GM23338 (cell line): Measurements from ENCODE around the gene OR9K2. TPM values are rescaled to one million over a fixed set of nuclear protein-coding genes. Genes with fewer than 3 reads are reported as not detected.

Experiments
- ATAC-seq: fragments of 200-7000 bp; cut with Tn5 transposase; 3 replicates; pipeline ENCODE4 v1.9.1; 2020
- DNase-seq: peaks from one replicate; pipeline ENCODE4 v3.0.0-alpha.2; 2015; ENCODE audit warnings: low spot score
- H2AFZ ChIP-seq: fragments of 200-600 bp; sonication (generic); 2 replicates; pipeline ENCODE4 v1.8.0; 2016; ENCODE audit warnings: antibody characterized with exemption, mild to moderate bottlenecking, moderate library complexity
- H3F3A ChIP-seq: fragments of 200-600 bp; sonication (generic); replicated peaks from 2 replicates; pipeline ENCODE4 v1.8.0; 2017; ENCODE audit warnings: antibody characterized with exemption, mixed run types, low read depth
- H3K27ac ChIP-seq: fragments of 200-600 bp; sonication (generic); 2 replicates; pipeline ENCODE4 v1.6.1; 2016; ENCODE audit warnings: low read depth
- H3K27me3 ChIP-seq: fragments of 200-600 bp; sonication (generic); 2 replicates; pipeline ENCODE4 v1.8.0; 2016; ENCODE audit warnings: mild to moderate bottlenecking, mixed run types, moderate library complexity; ENCODE audit not compliant: insufficient read depth
- H3K36me3 ChIP-seq: fragments of 200-600 bp; sonication (generic); 2 replicates; pipeline ENCODE4 v1.8.0; 2016; ENCODE audit warnings: mild to moderate bottlenecking; ENCODE audit not compliant: insufficient read depth
- H3K4me1 ChIP-seq: fragments of 200-600 bp; sonication (generic); 2 replicates; pipeline ENCODE4 v1.8.0; 2016; ENCODE audit warnings: mild to moderate bottlenecking, moderate library complexity; ENCODE audit not compliant: insufficient read depth
- H3K4me2 ChIP-seq: fragments of 200-600 bp; sonication (generic); 2 replicates; pipeline ENCODE4 v1.7.1; 2017; ENCODE audit warnings: mixed run types
- H3K4me3 ChIP-seq: fragments of 200-600 bp; sonication (generic); 2 replicates; pipeline ENCODE4 v1.6.1; 2016; ENCODE audit warnings: mixed run types
- H3K79me2 ChIP-seq: fragments of 200-600 bp; sonication (generic); replicated peaks from 2 replicates; pipeline ENCODE4 v1.8.0; 2017; ENCODE audit warnings: mild to moderate bottlenecking; ENCODE audit not compliant: insufficient read depth
- H3K9me2 ChIP-seq: fragments of 200-600 bp; sonication (generic); 2 replicates; pipeline ENCODE4 v1.8.0; 2017; ENCODE audit not compliant: insufficient read depth
- H4K20me1 ChIP-seq: fragments of 200-600 bp; sonication (generic); replicated peaks from 2 replicates; pipeline ENCODE4 v1.8.0; 2017; ENCODE audit warnings: mild to moderate bottlenecking; ENCODE audit not compliant: insufficient read depth
- H3K27ac Mint-ChIP-seq: 2 replicates; pipeline ENCODE4 v1.8.0; 2020; ENCODE audit warnings: inconsistent platforms, mild to moderate bottlenecking, moderate library complexity, mixed read lengths
- H3K27me3 Mint-ChIP-seq: 3 replicates; pipeline ENCODE4 v1.8.0; 2022; ENCODE audit warnings: low read depth, mild to moderate bottlenecking, moderate library complexity, mixed read lengths, inconsistent platforms; ENCODE audit not compliant: insufficient read depth, poor library complexity
- H3K36me3 Mint-ChIP-seq: 3 replicates; pipeline ENCODE4 v1.8.0; 2021; ENCODE audit warnings: low read depth, mild to moderate bottlenecking, inconsistent platforms, moderate library complexity, mixed read lengths
- H3K4me1 Mint-ChIP-seq: 3 replicates; pipeline ENCODE4 v1.8.0; 2020; ENCODE audit warnings: mild to moderate bottlenecking, inconsistent platforms, mixed read lengths
- H3K4me3 Mint-ChIP-seq: 3 replicates; pipeline ENCODE4 v1.8.0; 2021; ENCODE audit warnings: moderate library complexity, mild to moderate bottlenecking, inconsistent platforms, mixed read lengths
- H3K9me3 Mint-ChIP-seq: 3 replicates; pipeline ENCODE4 v1.8.0; 2020; ENCODE audit warnings: moderate library complexity, mild to moderate bottlenecking, inconsistent platforms, mixed read lengths
- ETS1 ChIP-seq: IDR thresholded peaks from 2 replicates; pipeline ENCODE4 v1.6.1; 2016; ENCODE audit warnings: antibody characterized with exemption
- EZH2 ChIP-seq: fragments of 200-600 bp; sonication (generic); IDR thresholded peaks from one replicate; pipeline ENCODE4 v1.8.0; 2017; ENCODE audit warnings: antibody characterized with exemption, mild to moderate bottlenecking, low read depth; ENCODE audit not compliant: unreplicated experiment
- EZH2phosphoT487 ChIP-seq: fragments of 200-600 bp; sonication (generic); IDR thresholded peaks from one replicate; pipeline ENCODE4 v1.8.1; 2018; ENCODE audit warnings: antibody characterized with exemption; ENCODE audit not compliant: unreplicated experiment
- JUNB ChIP-seq: IDR thresholded peaks from one replicate; pipeline ENCODE4 v1.6.1; 2016; ENCODE audit warnings: antibody characterized with exemption; ENCODE audit not compliant: unreplicated experiment
- NANOG ChIP-seq: IDR thresholded peaks from 2 replicates; pipeline ENCODE4 v1.6.1; 2016; ENCODE audit warnings: antibody characterized with exemption, borderline replicate concordance
- POLR2AphosphoS5 ChIP-seq: IDR thresholded peaks from 2 replicates; pipeline ENCODE4 v1.6.1; 2016; ENCODE audit warnings: antibody characterized with exemption, low read depth
- REST ChIP-seq: IDR thresholded peaks from one replicate; pipeline ENCODE4 v1.6.1; 2018; ENCODE audit warnings: antibody characterized with exemption; ENCODE audit not compliant: unreplicated experiment
- STAT1 ChIP-seq: IDR thresholded peaks from one replicate; pipeline ENCODE4 v1.6.1; 2016; ENCODE audit warnings: antibody characterized with exemption; ENCODE audit not compliant: unreplicated experiment
- ZNF331 ChIP-seq: fragments of 250-450 bp; sonication (Bioruptor Pico); IDR thresholded peaks from 2 replicates; pipeline ENCODE4 v1.5.0; 2020; ENCODE audit warnings: low read depth, mild to moderate bottlenecking, moderate library complexity
- ZNF462 ChIP-seq: fragments of 250-450 bp; sonication (Bioruptor Pico); IDR thresholded peaks from 2 replicates; pipeline ENCODE4 v1.5.0; 2020; ENCODE audit warnings: mild to moderate bottlenecking, moderate library complexity
- long read RNA-seq: library from polyadenylated mRNA; unstranded; transcript quantifications from one replicate; pipeline ENCODE4 v2.0.0, GENCODE V29; 2020; ENCODE audit not compliant: unreplicated experiment
- polyA plus RNA-seq: library from polyadenylated mRNA; unstranded; fragments of >200 nt; fragmentation: Nextera tagmentation; extraction: Ambion mirVana; gene quantifications from 2 replicates; pipeline ENCODE4 v1.2.1, GENCODE V29; 2016
- total RNA-seq: library from RNA; depleted of rRNA; stranded (reverse); fragments of >200 nt; shearing (Covaris generic); gene quantifications from 2 replicates; pipeline ENCODE4 v1.2.3, GENCODE V29; 2014; rRNA removed
- TF ChIP-seq, protein P1 (sequence below), 2 experiments: fragments of 200-600 bp in 1 of 2; sonication (generic) in 1 of 2; conservative IDR thresholded peaks; 2 replicates each; pipeline versions ENCODE4 v1.5.1 to v1.6.1; 2016 to 2017; ENCODE audit warnings: antibody characterized with exemption in 2 of 2, low read depth in 2 of 2, mild to moderate bottlenecking in 2 of 2, moderate library complexity in 1 of 2

Gene OR9K2, protein sequence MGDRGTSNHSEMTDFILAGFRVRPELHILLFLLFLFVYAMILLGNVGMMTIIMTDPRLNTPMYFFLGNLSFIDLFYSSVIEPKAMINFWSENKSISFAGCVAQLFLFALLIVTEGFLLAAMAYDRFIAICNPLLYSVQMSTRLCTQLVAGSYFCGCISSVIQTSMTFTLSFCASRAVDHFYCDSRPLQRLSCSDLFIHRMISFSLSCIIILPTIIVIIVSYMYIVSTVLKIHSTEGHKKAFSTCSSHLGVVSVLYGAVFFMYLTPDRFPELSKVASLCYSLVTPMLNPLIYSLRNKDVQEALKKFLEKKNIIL
- total RNA-seq (0.14 TPM in 1 of 2 replicates, not detected in the other), polyA plus RNA-seq (not detected in 2 replicates)
- long read RNA-seq = 0 reads

GRCh38 chr12:55126106-55126505 is at the start of gene OR9K2:
Gene OR9K2, plus strand, starts transcription at chr12:55126406. Its CDS starts 3,429 bp downstream, at chr12:55129835.
- H3K79me2 ChIP-seq = no peaks in the 10 kb centered on the region
- no peak within 1 kb of the TSS for H3K4me2 ChIP-seq
- TF ChIP-seq, protein P1, sequence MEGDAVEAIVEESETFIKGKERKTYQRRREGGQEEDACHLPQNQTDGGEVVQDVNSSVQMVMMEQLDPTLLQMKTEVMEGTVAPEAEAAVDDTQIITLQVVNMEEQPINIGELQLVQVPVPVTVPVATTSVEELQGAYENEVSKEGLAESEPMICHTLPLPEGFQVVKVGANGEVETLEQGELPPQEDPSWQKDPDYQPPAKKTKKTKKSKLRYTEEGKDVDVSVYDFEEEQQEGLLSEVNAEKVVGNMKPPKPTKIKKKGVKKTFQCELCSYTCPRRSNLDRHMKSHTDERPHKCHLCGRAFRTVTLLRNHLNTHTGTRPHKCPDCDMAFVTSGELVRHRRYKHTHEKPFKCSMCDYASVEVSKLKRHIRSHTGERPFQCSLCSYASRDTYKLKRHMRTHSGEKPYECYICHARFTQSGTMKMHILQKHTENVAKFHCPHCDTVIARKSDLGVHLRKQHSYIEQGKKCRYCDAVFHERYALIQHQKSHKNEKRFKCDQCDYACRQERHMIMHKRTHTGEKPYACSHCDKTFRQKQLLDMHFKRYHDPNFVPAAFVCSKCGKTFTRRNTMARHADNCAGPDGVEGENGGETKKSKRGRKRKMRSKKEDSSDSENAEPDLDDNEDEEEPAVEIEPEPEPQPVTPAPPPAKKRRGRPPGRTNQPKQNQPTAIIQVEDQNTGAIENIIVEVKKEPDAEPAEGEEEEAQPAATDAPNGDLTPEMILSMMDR (conservative IDR thresholded peaks at IDR 0.05; ENCODE audit: low read depth in 2 of 2) = no peak
- no peak for TF ChIP-seq EZH2
- TF ChIP-seq JUNB = no peak
- no peak for TF ChIP-seq NANOG
- no peak for TF ChIP-seq POLR2AphosphoS5
- no peak for TF ChIP-seq EZH2phosphoT487
- no peak for TF ChIP-seq ETS1
- no peak for TF ChIP-seq REST
- no peak for TF ChIP-seq ZNF331 (CRISPR knock-in tag)
- TF ChIP-seq STAT1 = no peak
- no peak for TF ChIP-seq ZNF462 (CRISPR knock-in tag)
- H3K4me1 Mint-ChIP-seq = no peaks in the 10 kb centered on the region
- H3K4me1 ChIP-seq = no peaks in the 10 kb centered on the region
- H3K4me3 ChIP-seq = no peak within 1 kb of the TSS
- peaks cover 4% of the 10 kb centered on the region for H3K27me3 Mint-ChIP-seq
- H3K36me3 Mint-ChIP-seq = no peaks in the 10 kb centered on the region
- no peaks in the 10 kb centered on the region for H4K20me1 ChIP-seq
- H3K36me3 ChIP-seq = no peaks in the 10 kb centered on the region
- DNase-seq = no peak
- H3K9me3 Mint-ChIP-seq = peaks cover 5% of the 10 kb centered on the region; the same call in 1 of the 3 replicates
- H2AFZ ChIP-seq = no peak within 1 kb of the TSS
- H3K4me3 Mint-ChIP-seq = no peak within 1 kb of the TSS
- H3K9me2 ChIP-seq = no peaks in the 10 kb centered on the region
- no peak within 1 kb of the TSS for H3K27ac ChIP-seq
- H3K27ac Mint-ChIP-seq = no peak within 1 kb of the TSS
- H3K27me3 ChIP-seq = no peaks in the 10 kb centered on the region
- H3F3A ChIP-seq = no peaks in the 10 kb centered on the region
- no peak for ATAC-seq
